ELF-1 (cell line): ENCODE measurements around the gene IL19.

Experiments used
- DNase-seq: peaks from one replicate; pipeline ENCODE4 v3.0.0-alpha.2; 2016; ENCODE audit warnings: low read depth, low spot score

The IL19 gene

DNA sequence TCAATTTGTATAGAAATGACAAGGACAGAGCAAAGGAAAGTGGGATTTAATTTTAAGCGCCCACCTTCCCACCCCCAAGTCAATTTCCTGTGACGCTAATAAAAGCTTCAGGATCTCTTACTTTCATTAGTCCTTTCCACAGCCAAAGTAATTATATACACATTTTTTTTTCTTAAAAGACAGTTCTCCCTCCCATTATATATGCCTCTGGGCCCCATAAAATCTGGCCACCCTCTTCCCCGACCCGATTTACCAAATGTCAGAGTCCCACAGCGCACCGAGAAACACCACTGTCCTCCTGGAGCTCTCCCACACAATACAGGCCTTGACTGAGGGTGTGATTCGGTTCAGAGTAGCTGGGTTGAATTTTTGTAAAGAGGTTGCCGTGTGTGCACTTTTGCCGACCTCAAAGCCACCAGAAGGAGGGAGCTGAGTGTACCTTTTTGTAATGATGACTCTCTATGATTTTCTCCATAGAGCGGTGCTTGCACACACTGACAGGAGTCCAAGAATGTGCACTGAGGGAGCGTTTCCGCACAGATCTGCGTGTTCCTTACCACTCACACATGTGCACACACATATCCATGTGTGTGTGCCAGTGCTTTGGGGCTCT is 27.9 kb downstream of the IL19 start:
- DNase-seq: no peak

DNA sequence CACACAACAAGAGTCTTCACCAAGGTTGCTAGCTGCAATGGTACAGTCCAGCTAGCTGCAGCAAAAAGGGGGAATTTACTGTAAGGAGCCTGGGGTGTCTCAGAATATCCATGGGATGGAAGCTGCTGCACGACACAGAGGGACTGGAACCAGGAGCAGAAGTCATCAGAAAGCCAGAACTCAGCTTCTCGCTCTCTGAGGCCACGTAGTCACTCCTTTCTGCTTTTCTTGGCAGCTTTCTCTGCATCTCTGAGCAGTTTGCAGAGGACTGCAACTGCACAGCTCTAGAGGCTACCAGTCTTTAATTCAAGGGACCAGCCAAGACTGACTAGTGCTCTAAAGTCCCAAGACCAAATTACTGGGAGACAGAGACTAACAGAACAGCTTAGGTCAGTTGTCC is 28.7 kb downstream of the IL19 start:
- no peak for DNase-seq

DNA sequence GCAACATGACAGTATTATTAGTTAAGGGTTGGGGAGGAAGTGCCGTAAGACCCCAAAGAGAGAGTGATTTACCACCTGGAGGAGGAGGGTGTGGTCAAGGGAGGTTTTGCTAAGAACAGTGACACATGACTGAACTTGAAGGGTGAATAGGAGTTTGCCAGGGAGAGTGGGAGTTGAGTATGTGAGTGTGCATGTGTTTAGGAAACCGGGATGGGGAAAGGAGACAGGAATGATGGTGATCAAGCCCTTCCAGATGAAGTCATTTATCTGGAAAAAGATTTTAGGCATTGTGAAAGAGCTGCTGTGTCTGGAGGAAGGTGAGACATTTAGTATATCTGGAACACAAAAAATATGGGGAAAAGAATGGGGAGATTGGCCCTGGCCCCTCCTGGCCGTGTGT is 29.8 kb downstream of the IL19 start:
- DNase-seq: no peak

DNA sequence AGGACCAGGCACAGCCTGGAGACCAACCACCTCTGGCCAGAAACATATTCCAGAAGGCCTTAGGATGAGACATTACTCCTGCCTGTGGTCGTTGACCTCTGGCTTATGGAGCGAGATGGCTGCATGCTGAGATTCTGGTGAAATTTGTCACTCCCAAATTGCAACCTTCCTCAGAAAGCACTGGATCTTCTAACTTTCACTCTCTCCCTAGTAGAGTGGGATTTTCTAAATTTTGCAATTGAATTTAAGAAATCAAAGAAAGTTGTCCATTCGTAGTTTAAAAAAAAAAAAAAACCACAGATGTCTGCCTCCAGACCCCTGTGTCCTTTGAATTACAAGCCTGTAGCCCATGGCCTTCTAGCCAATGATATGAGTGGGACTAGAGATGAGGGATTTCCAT is 30.3 kb downstream of the IL19 start:
- DNase-seq: no peak

DNA sequence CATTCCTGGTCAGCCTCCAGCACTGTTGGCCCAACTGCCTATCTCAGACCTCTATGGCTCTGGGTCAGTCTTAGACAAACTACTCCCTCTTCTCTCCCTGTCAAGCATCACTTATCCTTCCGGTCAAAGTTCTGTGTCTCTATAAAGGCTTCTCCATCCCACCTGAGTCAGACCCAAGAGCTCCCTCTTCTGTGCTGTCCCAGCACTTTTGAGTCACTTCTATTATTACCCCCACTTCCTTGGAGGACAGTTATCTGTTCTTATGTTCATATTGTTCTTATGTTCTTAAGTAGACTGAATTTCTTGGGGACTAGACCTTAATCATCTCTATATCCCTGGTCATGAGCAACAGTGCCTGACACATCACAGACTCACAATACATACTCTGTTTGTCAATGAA is 30.9 kb downstream of the IL19 start:
- DNase-seq: no peak

DNA sequence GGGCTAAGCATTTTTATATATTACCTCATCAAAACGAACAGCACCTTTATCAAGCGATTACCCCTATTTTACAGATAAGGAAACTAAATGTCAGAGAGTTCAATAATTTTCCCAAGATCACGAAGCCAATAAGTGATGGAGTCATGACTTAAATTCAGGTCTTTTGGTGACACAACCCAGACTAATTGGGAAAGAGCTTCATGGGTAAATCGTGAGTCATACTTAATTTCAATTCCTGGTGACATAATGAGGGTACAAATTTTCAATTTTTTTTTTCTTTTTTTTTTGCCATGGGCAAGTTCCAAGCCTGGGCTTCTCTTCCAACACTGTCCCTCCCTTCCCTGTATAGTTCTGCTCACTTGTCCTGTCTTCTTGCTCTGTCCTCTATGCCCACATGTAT is 31.8 kb downstream of the IL19 start:
- no peak for DNase-seq

DNA sequence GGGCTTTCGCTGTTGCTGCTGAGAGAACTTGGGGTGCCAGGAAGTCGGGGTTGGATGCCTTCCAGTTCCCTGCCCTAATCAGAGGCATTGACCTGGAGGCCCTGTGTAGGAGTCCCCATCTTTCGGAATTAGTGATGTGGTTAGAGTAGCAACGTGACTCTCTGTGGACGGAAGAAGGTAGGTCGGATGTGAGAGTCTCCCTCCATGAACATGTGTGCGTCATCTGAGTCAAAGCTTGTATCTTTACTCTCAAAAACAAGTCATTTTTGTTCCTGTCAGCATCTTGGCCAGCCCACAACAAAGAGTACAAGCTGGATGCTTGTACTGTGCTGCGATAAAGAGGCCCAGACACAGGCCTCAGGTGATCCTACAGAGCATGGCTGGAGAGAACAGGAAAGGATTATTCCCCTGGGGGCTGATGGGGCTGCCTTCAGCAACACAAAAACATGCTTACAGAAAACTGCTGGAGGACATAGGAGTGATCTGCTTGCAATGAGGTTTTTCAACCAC is 32.7 kb downstream of the IL19 start:
- DNase-seq: peak; percentile 49

DNA sequence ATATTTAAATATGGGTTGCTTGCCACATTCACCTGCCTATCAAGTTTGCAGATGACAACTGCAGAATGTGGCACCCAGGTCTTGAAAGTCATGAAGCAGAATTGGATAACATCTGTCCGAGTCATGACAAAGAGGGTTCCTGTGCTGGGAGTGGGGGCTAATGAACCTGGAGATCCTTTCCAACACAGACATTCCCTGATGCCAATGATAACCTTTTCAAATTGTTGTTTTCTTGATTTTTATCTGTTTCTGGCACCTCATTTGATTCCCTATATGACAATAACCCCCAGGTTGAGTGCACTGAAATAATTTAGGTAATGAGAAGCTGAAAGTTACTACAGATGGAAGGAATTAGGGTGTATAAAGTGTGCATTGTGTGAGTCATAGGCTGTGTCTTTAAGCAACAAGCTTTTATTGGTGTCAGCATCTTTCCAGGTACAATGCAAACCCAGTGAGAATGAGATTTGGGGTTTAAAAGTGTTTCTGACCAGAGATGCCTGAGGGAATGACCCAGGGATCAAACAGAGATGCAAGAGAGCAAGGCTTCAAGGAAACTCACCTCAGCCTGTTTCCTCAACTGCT is 33.7 kb downstream of the IL19 start:
- no peak for DNase-seq

DNA sequence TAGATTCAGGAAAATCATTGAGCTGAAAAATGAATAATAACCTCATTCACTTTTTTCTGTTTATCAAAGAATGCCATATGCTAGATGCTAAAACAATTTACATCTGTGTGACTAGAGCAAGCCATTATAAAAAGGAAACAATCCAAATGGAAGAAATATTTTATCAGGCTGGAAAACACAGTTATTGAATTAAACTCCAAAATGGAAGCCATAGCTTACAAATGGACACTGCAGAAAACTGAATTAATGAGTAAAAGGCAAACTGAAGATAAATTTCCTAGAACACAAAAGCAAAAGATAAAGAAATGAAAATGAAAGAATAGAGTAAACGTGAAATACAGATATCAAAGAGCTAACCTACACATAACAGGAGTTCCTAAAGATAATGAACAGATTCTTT is 34.8 kb downstream of the IL19 start:
- no peak for DNase-seq

DNA sequence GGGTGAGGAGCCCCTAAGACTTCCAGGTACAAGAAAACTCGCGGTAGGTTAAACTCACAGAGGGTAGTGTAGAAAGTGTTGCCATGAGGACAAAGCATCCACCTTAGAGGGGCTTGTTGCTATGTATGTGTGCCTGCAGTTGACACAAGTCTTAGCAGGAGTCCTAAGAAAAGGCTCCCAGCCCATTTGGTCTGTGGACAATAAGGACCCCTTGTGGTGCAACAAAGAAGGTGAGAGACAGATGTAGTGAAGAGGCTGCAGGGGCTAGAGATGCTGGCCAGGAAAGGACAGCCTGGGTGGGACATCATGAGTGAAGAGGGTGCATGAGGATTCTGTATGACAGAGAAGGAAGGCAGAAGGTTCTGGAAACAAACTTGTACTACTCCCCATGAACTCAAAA is 38.0 kb downstream of the IL19 start:
- DNase-seq: peak; percentile 66

DNA sequence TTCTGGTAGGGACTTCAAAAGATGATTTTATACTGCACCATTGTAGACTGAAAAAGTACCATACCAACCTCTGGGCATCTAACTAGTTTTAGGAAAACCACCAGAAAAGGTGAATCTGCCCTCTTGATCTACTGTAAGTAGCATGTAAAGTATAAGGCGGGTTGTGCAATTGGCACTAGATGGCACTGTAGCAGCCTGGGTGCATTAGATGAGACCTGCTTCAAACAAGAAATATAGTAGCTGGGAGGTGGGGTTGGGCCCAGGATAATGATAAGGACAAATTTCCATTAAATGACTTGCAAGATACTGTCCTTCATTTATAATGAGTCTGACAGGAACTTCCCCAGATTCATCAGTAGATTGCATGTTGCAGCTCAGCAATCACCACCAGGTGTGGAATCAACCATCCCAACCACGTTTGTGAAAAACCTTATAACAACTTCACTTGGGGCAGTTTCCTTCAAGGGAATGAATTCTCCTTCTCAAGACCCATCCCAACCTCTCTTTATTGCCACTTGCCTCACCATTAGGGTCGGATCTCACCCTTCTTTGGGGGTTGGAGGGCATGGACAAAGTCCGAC is 39.0 kb downstream of the IL19 start:
- no peak for DNase-seq

DNA sequence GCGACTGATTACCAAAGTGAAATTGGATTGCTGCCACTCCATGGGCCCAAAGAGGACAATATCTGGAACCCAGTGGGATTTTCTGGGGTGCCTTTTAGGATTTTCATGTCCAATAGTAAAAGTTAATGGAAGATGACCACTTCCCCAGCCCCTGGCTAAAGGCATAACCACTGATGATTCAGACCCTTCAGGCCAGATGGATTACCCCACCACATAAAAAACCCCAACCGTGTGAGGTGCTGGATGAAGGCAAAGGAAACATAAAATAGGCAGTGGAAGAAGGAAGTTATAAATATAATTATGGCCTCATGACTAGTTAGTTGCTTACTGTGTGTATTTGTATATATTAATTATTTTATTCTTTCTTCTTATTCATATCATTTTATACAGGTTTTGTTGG is 41.9 kb downstream of the IL19 start:
- DNase-seq: no peak

DNA sequence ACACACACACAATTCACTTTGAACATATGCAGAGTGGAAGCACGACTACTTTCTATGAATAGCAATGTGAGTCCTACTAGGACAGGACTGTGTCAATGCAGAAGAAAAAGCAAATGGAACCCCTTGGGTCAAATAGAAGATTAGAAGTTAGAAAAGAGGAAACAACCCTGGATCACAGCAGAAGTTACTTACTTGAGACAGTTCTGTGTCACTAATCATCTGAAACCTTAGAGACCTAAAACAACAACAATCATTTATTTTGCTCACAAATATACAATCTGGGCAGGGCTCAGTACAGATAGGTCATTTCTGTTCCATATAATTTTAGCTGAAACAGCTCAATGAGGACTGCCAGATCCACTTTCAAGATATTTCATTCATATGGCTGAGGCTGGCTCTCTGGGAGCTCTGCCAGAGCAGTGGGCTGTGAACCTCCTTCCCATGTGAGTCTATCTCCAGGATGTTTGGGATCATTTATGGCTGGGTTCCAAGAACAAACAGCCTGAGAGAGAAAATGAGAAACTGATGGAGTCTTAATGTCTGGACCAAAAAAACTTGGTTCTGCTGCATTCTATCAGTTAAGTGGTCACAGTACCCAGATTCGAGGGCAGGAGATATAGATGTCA is 44.3 kb downstream of the IL19 start:
- DNase-seq: no peak

DNA sequence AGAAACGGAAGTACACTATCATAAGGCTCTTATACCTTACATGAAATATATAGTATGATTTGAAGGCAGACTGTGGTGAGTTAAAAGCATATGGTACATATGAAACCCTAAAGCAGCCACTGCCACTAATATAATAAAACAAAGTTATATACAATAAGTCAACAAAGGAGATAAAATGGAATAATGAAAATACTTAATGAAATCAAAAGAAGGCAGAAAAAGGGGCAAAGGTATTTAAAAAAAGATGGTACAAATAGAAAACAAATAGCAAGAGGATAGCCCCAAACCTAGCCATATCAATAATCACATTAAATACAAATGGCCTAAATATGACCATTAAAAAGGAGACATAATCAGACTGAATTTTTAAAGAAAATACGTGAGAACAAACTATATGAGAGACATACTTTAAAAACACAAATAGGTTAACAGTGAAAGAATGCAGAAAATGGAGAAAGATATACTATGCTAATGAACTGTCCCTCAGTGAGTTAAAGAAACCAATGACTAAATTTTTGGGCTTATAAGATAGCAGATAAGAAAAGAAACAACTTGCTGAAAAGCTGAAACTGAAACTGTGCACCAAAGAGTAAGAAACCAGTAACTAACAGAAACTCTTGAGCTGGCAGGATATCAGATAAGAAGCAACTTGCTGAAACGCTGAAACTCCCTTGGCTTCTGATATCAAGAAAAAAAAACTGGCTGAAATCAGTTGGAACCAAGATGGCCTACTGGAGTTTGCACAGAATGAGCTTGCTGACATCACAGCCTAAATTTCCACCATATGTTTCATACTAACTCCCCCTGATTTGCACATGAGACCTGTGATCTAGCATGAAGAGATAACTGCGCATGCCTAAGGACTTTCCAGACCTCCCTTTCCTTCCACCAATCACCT is 46.1 kb downstream of the IL19 start:
- DNase-seq: no peak

DNA sequence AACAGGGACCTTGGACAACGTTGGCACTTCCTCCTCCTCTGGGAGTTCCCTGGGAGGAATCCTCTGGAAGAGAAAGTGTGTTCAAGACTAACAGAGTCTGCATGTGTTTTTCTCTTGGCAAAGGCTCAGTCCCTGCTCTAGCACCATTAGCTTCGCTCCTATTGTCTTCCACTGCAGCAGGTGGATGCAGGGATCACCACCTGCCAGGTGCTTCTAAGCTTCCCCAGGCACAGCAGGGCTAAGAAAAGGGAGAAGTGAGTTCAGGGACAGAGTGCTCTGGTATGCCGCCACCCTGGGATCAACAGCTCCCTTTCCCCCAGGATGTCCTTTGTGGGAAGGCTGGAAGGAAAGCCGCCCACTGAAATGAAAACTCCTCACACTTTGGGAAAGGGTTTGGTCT is 50.9 kb downstream of the IL19 start:
- no peak for DNase-seq

DNA sequence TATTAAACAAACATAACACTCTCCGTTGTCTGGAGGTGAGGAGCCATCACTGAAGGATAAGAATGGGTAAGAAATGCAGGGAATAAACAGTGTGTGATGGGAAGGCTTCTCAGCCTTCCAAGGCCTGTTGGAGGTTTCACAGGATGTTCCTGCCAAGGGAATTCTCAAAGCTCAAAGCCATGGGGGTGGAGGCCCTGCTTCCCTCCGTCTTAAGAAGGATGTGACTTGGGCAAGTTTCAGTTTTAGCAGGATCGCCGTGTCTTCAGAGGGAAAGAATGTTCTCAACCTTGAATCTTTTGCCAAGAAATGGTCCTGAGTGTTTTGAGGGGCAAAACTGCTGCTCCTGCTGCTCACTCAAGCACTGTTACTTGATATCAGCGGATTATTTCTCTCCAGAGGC is 53.2 kb downstream of the IL19 start:
- no peak for DNase-seq

DNA sequence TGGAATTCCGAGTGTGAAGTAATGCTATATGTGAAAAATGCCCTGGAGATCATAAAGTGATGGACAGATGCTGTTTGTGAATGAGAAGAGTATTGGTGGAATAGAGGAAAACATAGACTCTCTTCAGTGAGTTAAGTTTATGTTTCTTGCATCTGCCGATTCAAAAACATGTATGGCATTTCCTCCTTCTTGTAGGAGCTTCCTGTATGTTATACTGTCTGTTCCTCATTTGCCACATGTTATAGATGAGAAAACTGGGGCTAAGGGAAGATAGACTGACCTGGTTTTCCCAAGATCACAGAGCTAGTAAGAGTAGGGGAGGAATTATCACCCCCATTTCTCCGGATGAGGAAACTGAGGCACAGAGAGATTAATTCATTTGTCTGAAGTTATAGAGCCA is 53.8 kb downstream of the IL19 start:
- DNase-seq: no peak

DNA sequence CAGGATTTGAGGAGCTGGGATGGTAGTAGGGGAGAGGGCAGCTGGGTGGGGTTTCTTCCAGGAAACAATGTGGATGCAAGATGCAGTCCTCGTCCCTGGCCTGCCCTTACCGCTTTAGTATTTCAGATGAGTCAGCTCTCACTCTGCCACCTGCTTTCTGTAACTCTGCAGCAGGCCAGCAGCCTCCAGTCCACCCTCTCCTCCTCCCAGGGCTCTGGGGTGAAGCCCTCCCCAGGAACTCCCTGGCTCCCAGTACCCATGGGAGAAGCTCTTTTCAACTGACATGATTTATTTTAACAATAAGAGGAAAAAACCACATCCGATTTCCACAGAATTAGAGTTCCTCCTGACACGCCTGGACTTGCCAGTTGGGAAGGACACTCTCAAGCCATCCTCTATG is 55.8 kb downstream of the IL19 start:
- DNase-seq: no peak

DNA sequence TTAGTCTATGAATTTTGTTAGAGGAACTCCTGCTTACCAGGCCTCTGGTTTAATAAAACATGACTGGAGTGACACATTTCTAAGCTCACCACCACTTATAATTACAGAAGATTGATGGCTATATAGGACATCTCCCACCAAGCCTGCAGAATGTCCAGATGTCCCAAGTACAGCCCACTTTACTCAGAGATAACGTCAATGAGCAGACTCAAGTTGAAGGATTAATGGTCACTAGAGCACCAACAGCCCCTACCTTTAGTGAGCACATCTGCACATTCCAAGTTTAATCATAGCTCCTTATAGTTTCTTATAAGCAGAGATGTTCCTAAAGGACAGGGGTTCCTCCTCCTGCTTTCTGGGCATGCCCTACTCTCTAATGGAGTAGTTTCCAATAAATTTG is 57.5 kb downstream of the IL19 start:
- no peak for DNase-seq

DNA sequence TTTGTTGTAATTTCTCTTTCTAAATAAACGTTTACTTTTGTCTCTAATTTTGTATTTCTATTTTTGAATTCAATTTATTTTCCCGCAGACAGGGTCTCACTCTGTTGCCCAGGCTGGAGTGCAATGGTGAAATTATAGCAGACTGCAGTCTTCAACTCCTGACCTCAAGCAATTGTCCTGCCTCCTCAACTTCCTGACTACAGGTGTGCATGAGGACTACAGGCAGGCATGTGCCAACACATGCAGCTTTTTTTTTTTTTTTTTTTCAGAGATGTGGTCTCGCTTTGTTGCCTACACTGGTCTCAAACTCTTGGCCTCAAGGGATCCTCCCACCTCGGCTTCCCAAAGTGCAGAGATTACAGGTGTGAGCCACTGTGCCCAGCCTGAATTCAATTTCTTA is 58.2 kb downstream of the IL19 start:
- DNase-seq: no peak

DNA sequence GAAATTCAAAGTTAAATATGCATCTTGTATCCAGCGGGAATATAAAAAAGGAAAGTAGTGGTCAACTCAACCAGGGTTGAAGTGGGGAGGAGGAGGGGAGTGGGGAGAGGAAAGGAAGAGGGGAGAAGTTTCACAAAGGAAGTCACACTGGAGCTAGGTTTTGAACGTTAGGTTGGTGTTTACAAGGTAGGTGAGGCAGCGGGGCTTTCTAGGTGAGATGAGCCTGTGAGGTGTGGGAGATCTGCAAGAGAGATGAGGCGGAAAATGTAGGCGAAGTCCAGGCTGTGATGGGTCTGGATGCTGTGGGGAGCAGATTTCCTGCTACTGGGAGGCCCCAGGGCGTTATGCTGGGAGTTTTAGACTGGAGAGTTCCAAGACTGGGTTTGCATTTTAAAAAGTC is 58.7 kb downstream of the IL19 start:
- DNase-seq: no peak

DNA sequence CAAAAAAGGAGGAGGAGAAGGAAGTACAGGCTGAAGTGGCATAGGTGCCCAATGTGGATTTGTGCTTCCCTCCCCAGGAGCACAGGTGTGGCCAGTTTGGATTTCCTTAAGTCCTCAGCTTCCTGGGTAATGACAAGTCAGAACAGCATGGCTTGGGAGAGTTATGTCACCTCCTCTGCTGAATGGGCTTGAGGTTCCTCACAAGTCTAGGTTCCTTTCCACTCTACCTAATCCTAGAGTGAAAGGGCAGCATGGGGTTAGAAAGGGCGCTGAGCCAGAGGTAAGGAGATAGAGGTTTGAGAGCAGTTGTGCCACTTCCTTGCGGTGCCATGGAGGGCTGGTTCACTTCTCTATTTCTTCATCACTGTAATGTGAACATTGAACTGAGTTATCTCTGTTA is 59.3 kb downstream of the IL19 start:
- DNase-seq: no peak
